K562 treated with DMSO at 1 percent for 4 hours (cell line): ENCODE results near the gene ZNF677. TPM values are rescaled to one million over a fixed set of nuclear protein-coding genes. Genes with fewer than 3 reads are reported as not detected.

Experiments used
- total RNA-seq: library from RNA; unstranded; fragments of 300-600 nt; gene quantifications from 2 replicates; pipeline ENCODE4 v1.2.3, GENCODE V29; 2022; ENCODE audit not compliant: insufficient read depth

The ZNF677 gene
- not detected in 2 replicates for total RNA-seq

DNA sequence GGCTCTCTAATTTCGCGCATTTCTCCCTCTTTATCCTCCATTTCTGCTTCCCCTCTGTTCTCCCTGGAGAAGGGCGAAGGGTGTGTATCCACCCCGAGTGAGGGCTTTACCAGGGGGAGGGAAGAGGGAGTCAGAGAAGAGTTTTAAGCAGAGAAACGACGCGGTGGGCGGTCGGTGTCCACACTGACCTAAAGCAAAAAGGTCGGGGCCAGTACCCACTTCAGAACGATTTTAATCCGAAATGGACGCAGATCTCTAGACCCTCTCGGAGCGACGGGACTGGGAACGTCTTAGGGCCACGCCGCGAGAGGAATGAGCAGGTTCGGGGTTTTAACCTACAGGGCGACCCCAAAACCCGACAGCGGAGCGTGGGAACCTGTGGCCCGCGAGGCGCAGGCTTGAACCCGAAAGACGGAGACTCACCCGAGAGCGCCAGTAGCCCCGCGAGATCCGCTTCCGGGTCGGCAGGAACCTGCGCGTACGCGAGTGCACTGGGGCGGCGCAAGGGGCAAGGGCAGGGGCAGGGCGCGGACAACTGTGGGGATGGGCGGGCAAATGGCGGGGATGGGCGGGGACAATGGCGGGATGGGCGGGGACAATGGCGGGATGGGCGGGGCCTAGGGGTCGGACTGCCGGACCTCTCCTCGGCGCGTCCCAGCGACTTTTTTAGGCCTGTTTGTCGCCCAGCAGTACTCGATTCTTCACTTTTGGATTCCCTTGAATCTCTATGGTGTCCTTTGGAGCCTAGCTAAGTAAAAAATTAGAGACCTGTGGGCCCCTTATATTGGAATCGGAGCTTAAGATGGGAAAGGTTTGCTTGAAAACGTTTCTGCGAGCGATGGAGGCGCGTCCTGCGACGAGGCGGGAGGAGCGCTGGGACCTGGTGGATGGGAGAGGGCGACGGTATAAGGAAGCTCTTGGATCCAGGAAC is at the start of gene ZNF677:
Gene ZNF677 (minus strand): TSS at position 463 of the 931 bp plus-strand sequence. CDS start 3,323 bp downstream, outside the sequence.

DNA sequence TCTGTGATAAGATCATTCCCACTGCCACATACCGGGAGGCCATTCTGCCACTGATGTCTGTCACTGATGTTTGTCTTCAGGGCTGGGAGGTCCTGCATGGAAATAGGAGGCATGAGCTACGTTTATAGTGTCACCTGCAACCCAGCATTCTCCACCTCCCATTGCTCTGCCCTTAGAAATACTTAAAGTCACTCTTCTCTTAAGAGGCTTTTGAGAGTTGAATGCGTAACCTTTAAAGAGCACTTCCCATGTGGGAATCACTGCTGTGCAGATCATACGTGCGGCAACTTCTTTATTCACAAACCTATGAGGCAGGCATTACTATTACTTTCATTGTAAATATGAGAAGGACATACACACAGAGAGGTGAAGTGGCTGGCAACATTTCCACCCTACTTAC is 12.9 kb upstream of the ZNF677 start, which contains the start of gene VN1R4:
Gene VN1R4 (minus strand): TSS at position 101 of the 400 bp plus-strand sequence. CDS start 58 bp downstream, at position 43.

DNA sequence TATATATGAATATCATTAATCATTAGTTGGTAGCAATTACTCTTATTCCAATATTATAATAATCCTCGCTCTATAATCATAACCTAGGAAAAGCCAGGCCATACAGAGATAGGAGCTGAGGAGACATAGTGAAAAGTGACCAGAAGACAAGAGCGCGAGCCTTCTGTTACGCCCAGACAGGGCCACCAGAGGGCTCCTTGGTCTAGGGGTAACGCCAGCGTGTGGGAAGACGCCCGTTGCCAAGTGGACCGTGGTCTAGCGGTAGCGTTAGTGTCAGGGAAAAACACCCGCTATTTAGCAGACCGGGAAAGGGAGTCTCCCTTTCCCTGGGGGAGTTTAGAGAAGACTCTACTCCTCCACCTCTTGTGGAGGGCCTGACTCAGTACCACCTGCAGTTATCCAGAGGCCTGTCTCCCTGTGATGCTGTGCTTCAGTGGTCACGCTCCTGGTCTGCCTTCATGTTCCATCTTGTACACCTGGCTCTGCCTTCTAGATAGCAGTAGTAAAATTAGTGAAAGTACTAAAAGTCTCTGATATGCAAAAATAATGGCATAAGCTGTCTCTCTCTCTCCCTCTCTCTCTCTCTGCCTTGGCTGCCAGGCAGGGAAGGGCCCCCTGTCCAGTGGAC is 3.2 kb upstream of the ZNF677 start, which contains the start of gene VN1R2:
Gene VN1R2 (plus strand): TSS at position 578 of the 628 bp plus-strand sequence. CDS start 84 bp downstream, outside the sequence.

DNA sequence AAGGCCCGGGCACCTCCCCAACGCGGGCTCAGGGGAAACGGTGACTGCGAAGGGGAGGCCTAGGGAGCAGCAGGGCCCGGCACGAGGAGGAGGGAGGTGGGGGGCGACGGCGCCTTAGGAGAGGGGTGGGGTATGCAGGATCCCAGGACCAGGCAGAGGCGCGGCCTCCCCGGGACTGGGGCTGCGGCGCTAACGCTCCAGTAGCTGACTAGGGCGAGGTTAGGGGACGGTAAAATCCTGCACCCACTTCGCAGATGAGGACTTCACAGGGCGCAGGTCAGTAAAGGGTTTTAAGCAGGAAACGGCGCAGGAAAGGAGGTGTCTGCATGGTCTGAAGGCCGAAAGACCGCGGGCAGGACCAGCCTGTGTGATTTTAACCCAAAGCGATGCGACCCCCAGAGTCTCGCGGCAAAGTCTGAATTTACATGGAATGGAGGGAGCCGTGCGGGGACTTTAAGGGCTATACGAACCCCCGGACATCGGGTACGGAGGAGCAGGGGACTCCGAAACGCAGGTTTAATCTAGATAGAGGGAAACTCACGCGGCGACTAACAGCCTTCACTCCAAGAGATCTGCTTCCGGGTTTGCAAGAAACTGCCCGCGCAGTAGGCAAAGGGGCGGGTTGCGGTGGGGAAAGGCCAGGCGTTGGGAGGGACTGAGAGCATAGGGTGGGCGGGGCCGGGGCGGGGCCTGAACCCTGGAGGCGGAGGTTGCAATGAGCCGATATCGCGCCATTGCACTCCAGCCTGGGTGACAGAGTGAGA is 61.7 kb downstream of the ZNF677 start, which contains the start of gene ZNF665:
Gene ZNF665 (minus strand): TSS at position 588 of the 764 bp plus-strand sequence. CDS start 10,460 bp downstream, outside the sequence.

Other genes starting within 250 kb of the ZNF677 start
- not detected in 2 replicates for gene ERVV-1, start 241.0 kb downstream of the ZNF677 start, total RNA-seq
- gene ERVV-2, start 210.1 kb downstream of the ZNF677 start, total RNA-seq = 0.33 TPM in 1 of 2 replicates, not detected in the other
- gene ZNF160, start 151.5 kb downstream of the ZNF677 start, total RNA-seq = 8.4 and 10.6 TPM in 2 replicates
- 0.39 TPM in 1 of 2 replicates, not detected in the other for gene ZNF415, start 122.0 kb downstream of the ZNF677 start, total RNA-seq
- 0.80 and 1.5 TPM in 2 replicates for gene ZNF347, start 95.8 kb downstream of the ZNF677 start, total RNA-seq
- gene ZNF665, start 61.5 kb downstream of the ZNF677 start, total RNA-seq = 0.35 and 3.1 TPM in 2 replicates
- gene VN1R2, start 3.4 kb upstream of the ZNF677 start, total RNA-seq = not detected in 2 replicates
- gene VN1R4, start 12.8 kb upstream of the ZNF677 start, total RNA-seq = not detected in 2 replicates
- gene ZNF845, start 78.9 kb upstream of the ZNF677 start, total RNA-seq = 2.9 and 3.4 TPM in 2 replicates
- gene ZNF525, start 110.8 kb upstream of the ZNF677 start, total RNA-seq = 1.7 and 2.1 TPM in 2 replicates
- 2.5 and 3.8 TPM in 2 replicates for gene ZNF765, start 140.3 kb upstream of the ZNF677 start, total RNA-seq
- gene ZNF761, start 177.1 kb upstream of the ZNF677 start, total RNA-seq = 6.4 and 7.6 TPM in 2 replicates
- 2.3 and 2.8 TPM in 2 replicates for gene ZNF813, start 212.9 kb upstream of the ZNF677 start, total RNA-seq